RWPE2 (cell line): ENCODE measurements around the gene CEACAM4.
A peak's percentile ranks its signal among the peaks of the same experiment; 100 is the strongest.

Experiments used
- ATAC-seq: fragments of 200-7000 bp; cut with Tn5 transposase; 3 replicates; pipeline ENCODE4 v1.9.1; 2021; ENCODE audit warnings: low read depth
- DNase-seq: peaks from one replicate; pipeline ENCODE4 v3.0.0-alpha.2; 2020; ENCODE audit warnings: low spot score
- H3K27ac ChIP-seq: fragments of 450-650 bp; 2 replicates; pipeline ENCODE4 v1.5.1; 2017; ENCODE audit warnings: mild to moderate bottlenecking; ENCODE audit not compliant: poor library complexity, severe bottlenecking
- H3K27me3 ChIP-seq: fragments of 250-450 bp; sonication (Bioruptor Pico); 2 replicates; pipeline ENCODE4 v1.5.1; 2021; ENCODE audit warnings: mild to moderate bottlenecking, moderate library complexity; ENCODE audit not compliant: insufficient read depth, poor library complexity, severe bottlenecking
- H3K36me3 ChIP-seq: fragments of 250-450 bp; sonication (Bioruptor Pico); 2 replicates; pipeline ENCODE4 v1.5.1; 2020; ENCODE audit warnings: low read depth, mild to moderate bottlenecking, moderate library complexity
- H3K4me1 ChIP-seq: fragments of 250-450 bp; sonication (Bioruptor Pico); 2 replicates; pipeline ENCODE4 v1.5.1; 2021; ENCODE audit warnings: mild to moderate bottlenecking, moderate library complexity; ENCODE audit not compliant: insufficient read depth, poor library complexity, severe bottlenecking
- H3K4me3 ChIP-seq: fragments of 250-450 bp; sonication (Bioruptor Pico); 2 replicates; pipeline ENCODE4 v1.5.1; 2021; ENCODE audit warnings: mild to moderate bottlenecking, moderate library complexity; ENCODE audit not compliant: severe bottlenecking
- H3K9me3 ChIP-seq: fragments of 250-450 bp; sonication (Bioruptor Pico); 2 replicates; pipeline ENCODE4 v1.5.1; 2021; ENCODE audit warnings: mild to moderate bottlenecking, moderate library complexity; ENCODE audit not compliant: severe bottlenecking
- CTCF ChIP-seq: fragments of 450-650 bp; IDR thresholded peaks from one replicate; pipeline ENCODE4 v1.5.1; 2017; ENCODE audit warnings: mild to moderate bottlenecking, moderate library complexity; ENCODE audit not compliant: poor library complexity, severe bottlenecking

Gene CEACAM4

GRCh38 chr19:41604831-41605230 lies 22.0 kb downstream of the CEACAM4 start:
- Histone ChIP-seq H3K4me3 (no peak overlapping the region), H3K9me3 (no peaks in the 10 kb centered on the region), H3K27ac (no peak overlapping the region), H3K36me3 (no peaks in the 10 kb centered on the region), H3K27me3 (peaks cover 24% of the 10 kb centered on the region), H3K4me1 (no peaks in the 10 kb centered on the region)
- no peak for DNase-seq
- ATAC-seq, result no peak
- TF ChIP-seq CTCF, result no peak

- DNase-seq, result no peak
- Histone ChIP-seq H3K27ac (no peak overlapping the region), H3K4me3 (no peak overlapping the region), H3K36me3 (no peaks in the 10 kb centered on the region), H3K4me1 (no peaks in the 10 kb centered on the region), H3K27me3 (peaks cover 22% of the 10 kb centered on the region), H3K9me3 (no peaks in the 10 kb centered on the region)
- no peak for TF ChIP-seq CTCF
- no peak for ATAC-seq
Measured at GRCh38 chr19:41601771-41602170, 25.1 kb downstream of the CEACAM4 start.

GRCh38 chr19:41599175-41599966 lies 27.5 kb downstream of the CEACAM4 start:
- no peak for ATAC-seq
- H3K27me3 ChIP-seq, result peaks cover 19% of the 10 kb centered on the region

GRCh38 chr19:41597600-41598041 lies 29.3 kb downstream of the CEACAM4 start:
- H3K4me1 ChIP-seq, result no peaks in the 10 kb centered on the region
- ATAC-seq (peak; percentile 83), DNase-seq (no peak)
- no peaks in the 10 kb centered on the region for H3K36me3 ChIP-seq
- H3K27me3 ChIP-seq, result peaks cover 12% of the 10 kb centered on the region
- H3K9me3 ChIP-seq, result no peaks in the 10 kb centered on the region
- H3K27ac ChIP-seq, result no peak overlapping the region
- no peak overlapping the region for H3K4me3 ChIP-seq
- peak; percentile 95 for TF ChIP-seq CTCF

More at GRCh38 chr19:41599175-41599966, 27.5 kb downstream of the CEACAM4 start:
- no peaks in the 10 kb centered on the region for H3K4me1 ChIP-seq
- H3K36me3 ChIP-seq, result no peaks in the 10 kb centered on the region
- no peaks in the 10 kb centered on the region for H3K9me3 ChIP-seq
- no peak for TF ChIP-seq CTCF
- H3K4me3 ChIP-seq, result no peak overlapping the region
- H3K27ac ChIP-seq, result no peak overlapping the region
- DNase-seq, result no peak

GRCh38 chr19:41595890-41596280 lies 31.0 kb downstream of the CEACAM4 start:
- no peak overlapping the region for H3K27ac ChIP-seq
- H3K36me3 ChIP-seq, result no peaks in the 10 kb centered on the region
- H3K4me3 ChIP-seq, result no peak overlapping the region
- DNase-seq (no peak), ATAC-seq (no peak)
- H3K9me3 ChIP-seq, result no peaks in the 10 kb centered on the region
- no peaks in the 10 kb centered on the region for H3K4me1 ChIP-seq
- peaks cover 12% of the 10 kb centered on the region for H3K27me3 ChIP-seq
- no peak for TF ChIP-seq CTCF
